ENCODE data around the gene GRAP.

Gene GRAP

GRCh38 chr17:19017804-19018599 lies 28.8 kb downstream of the GRAP start:
- no peak for DNase-seq

GRCh38 chr17:19017401-19017800 lies 29.4 kb downstream of the GRAP start:
- DNase-seq: no peak

GRCh38 chr17:19016881-19017280 lies 29.9 kb downstream of the GRAP start:
- DNase-seq: no peak

GRCh38 chr17:19016297-19016696 lies 30.5 kb downstream of the GRAP start:
- no peak for DNase-seq

GRCh38 chr17:19015428-19015827 lies 31.3 kb downstream of the GRAP start:
- no peak for DNase-seq

- DNase-seq: no peak
Observed at GRCh38 chr17:19014628-19015215, 32.0 kb downstream of the GRAP start.

DNA sequence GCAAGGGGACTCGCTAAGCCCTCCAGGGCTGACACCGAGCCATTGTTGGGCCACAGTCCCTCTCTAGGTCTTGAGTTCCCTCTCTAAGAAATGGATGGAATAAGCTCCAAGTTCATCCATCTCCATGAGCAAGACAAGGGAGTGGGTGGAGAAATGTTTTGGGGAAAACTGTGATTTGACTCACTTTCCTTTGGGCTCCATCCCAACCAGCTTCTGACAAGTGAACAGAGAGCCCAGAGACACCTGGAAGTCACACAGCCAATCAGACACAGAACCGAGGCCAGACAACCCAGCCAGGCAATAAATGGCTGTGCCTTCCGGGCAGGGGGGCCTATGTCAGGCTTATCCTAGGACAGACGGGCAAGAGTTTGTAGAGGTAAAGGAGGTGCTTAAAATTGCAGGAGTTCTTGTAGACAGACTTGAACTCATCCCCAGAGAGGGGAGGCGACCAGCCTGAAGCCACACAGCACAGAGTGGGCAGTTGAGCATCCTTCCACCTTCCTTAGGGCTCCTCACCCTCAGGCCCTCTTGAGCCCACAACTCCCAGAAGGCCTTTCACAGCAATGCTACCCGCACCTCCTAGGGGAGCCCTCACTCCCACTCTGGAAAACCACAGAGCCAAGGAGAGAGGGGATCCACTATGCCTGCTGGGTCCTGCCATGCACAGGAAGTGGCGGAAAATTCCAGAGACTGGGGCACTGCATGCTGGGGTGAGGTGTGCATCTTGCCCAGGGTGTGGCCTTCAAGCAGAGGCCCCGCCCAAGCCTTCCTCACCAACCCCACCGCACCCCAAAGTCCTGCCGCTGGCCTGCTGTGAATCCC lies 32.7 kb downstream of the GRAP start:
- no peak for DNase-seq

- no peak for DNase-seq
Observed at GRCh38 chr17:19013226-19013625, 33.5 kb downstream of the GRAP start.

GRCh38 chr17:19012171-19013080 lies 34.3 kb downstream of the GRAP start:
- DNase-seq: no peak

- no peak for DNase-seq
Observed at GRCh38 chr17:19011581-19011980, 35.2 kb downstream of the GRAP start.

GRCh38 chr17:19010729-19011505 lies 35.8 kb downstream of the GRAP start:
- DNase-seq: no peak

GRCh38 chr17:19009970-19010369 lies 36.8 kb downstream of the GRAP start:
- no peak for DNase-seq

- DNase-seq: no peak
Observed at GRCh38 chr17:19006698-19007097, 40.1 kb downstream of the GRAP start.

GRCh38 chr17:19005789-19006430 lies 40.8 kb downstream of the GRAP start:
- no peak for DNase-seq

GRCh38 chr17:19005137-19005773 lies 41.5 kb downstream of the GRAP start:
- DNase-seq: no peak

DNA sequence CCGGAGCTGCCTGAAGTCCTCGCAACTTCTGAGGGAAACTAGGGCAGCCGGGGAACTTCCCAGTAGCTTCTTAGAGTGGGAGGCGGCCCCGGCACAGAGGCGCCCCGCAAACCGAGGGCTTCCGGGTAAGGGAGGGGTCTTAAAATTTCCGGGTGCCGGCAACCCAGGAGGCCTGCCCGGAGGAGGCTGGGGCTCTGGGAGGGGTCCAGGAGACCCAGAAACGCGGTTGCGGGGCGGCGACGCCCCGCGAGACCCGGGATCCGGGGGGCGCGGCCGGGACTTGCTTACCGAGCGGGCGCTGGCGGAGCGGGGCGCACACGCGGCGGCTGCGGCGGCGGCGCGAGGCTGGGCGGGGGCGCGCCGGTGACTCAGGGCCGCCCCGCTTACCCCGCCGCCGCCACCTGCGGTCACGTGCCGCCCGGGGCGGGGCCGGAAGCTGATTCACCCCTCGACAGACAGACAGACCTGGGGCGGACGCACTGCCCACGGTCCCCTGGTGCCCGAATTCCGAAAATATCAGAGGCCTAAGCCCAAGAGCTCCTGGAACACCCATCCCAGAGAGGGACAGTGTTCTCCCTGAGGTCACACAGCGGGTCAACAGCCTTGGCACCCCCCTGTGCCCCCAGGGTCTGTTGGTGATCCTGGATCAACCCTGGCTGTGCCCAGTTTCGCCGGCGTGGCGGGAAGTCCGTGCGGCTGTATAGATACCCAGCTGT lies 42.2 kb downstream of the GRAP start, which contains the start of gene FAM83G:
TSS of gene FAM83G (minus strand) at position 344 of the 716 bp plus-strand sequence. CDS start 723 bp downstream, outside the sequence.
- no peak for DNase-seq

DNA sequence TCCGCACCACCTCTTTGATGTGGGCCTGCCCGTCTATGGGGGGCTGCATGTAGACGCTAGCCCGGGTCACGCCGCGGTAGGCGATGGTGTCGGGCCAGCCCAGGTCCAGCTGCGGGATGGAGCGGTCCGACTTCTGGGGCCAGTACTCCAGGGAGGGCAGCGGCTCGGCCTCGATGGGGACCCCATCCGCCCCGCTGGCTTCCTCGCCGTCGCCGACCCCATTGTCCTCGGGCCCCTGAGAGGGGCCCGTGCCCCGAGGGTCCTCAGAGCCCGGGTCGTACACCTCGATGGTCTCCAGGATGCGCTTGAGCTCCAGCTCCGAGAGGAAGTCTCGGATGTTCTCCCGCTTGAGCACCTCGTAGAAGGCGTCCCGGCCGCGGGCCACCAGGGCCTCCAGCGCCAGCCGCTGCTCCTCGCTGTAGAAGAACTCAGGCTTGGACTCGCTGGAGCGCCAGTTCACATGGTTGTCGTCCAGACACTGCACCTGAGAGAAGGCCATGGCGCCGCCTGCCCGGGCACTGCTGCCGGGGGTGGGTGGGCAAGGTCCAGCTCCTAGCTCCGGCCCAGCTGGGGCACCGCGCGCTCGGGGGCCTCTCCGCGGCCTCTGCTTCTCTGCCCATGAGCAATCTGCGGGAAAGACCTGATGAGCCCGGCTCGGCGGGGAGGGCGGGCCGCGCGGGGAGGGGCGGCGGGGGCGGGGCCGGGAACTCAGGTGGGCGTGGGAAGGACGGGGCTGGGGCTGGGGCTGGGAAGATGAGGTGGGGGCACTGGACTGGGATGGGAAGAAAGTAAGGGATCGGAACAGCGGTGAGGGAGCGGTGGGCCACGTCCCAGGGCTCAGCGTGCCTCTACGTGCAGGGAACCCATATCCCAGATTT lies 43.0 kb downstream of the GRAP start:
- DNase-seq: no peak

- no peak for DNase-seq
Observed at GRCh38 chr17:19002805-19003542, 43.8 kb downstream of the GRAP start.
